Stomach (tissue), 4 donors: Measurements from ENCODE around the gene HK1.

Source experiments
- EP300 ChIP-seq: sonication (generic); formaldehyde crosslinking; IDR thresholded peaks from one replicate; pipeline ENCODE4 v1.6.1; 2017; ENCODE audit warnings: antibody characterized with exemption
- POLR2A ChIP-seq, 4 donors: fragments of 450-650 bp; IDR thresholded peaks; one replicate each; pipeline ENCODE4 v1.6.1; 2016; ENCODE audit warnings: antibody characterized with exemption in 4 of 4, control low read depth in 2 of 4, mild to moderate bottlenecking in 1 of 4, moderate library complexity in 1 of 4
- POLR2AphosphoS5 ChIP-seq, 3 donors: sonication (generic); formaldehyde crosslinking; IDR thresholded peaks; one replicate each; pipeline ENCODE4 v1.6.1; 2016; ENCODE audit warnings: antibody characterized with exemption in 3 of 3
- TF ChIP-seq, protein P1 (sequence below), 7 experiments: fragments of 450-650 bp in 4 of 7; fragments of 200-600 bp in 3 of 7; sonication (generic) in 3 of 7; IDR thresholded peaks; one replicate each; pipeline ENCODE4 v1.5.1; 2016 to 2019; ENCODE audit warnings: antibody characterized with exemption in 7 of 7, control low read depth in 2 of 7, mild to moderate bottlenecking in 1 of 7

- TF ChIP-seq POLR2A (IDR thresholded peaks at IDR 0.05) (no peak), POLR2AphosphoS5 (IDR thresholded peaks at IDR 0.05) (no peak), EP300 (no peak)
- TF ChIP-seq, protein P1, sequence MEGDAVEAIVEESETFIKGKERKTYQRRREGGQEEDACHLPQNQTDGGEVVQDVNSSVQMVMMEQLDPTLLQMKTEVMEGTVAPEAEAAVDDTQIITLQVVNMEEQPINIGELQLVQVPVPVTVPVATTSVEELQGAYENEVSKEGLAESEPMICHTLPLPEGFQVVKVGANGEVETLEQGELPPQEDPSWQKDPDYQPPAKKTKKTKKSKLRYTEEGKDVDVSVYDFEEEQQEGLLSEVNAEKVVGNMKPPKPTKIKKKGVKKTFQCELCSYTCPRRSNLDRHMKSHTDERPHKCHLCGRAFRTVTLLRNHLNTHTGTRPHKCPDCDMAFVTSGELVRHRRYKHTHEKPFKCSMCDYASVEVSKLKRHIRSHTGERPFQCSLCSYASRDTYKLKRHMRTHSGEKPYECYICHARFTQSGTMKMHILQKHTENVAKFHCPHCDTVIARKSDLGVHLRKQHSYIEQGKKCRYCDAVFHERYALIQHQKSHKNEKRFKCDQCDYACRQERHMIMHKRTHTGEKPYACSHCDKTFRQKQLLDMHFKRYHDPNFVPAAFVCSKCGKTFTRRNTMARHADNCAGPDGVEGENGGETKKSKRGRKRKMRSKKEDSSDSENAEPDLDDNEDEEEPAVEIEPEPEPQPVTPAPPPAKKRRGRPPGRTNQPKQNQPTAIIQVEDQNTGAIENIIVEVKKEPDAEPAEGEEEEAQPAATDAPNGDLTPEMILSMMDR (IDR thresholded peaks at IDR 0.05), result no peak
Measured at GRCh38 chr10:69428165-69428564, 149.9 kb downstream of the HK1 start.
